ENCODE data around the gene F2.
A peak's percentile ranks its signal among the peaks of the same experiment; 100 is the strongest.

Gene F2

GRCh38 chr11:46676436-46677158 lies 42.4 kb upstream of the F2 start:
- DNase-seq (ENCODE audit: insufficient read length, low spot score) (no peak), FAIRE-seq (no peak)
- TF ChIP-seq SPI1 (IDR thresholded peaks at IDR 0.05; ENCODE audit: low read depth, low read length), result no peak
- TF ChIP-seq POLR2A (IDR thresholded peaks at IDR 0.05; ENCODE audit: low read depth, low read length), result no peak; the same call in 1 of the 2 replicates
- no peak for TF ChIP-seq PAX5 (IDR thresholded peaks at IDR 0.05; ENCODE audit: insufficient read depth, low read length, severe bottlenecking)
- no peak for TF ChIP-seq POU2F2 (IDR thresholded peaks at IDR 0.05; ENCODE audit: low read depth, low read length)
- TF ChIP-seq POLR2AphosphoS5 (IDR thresholded peaks at IDR 0.05; ENCODE audit: low read depth, low read length), result no peak
- TF ChIP-seq TAF1 (IDR thresholded peaks at IDR 0.05; ENCODE audit: low read depth, low read length), result no peak

- TF ChIP-seq POU2F2 (IDR thresholded peaks at IDR 0.05; ENCODE audit: low read depth, low read length) (no peak), POLR2A (IDR thresholded peaks at IDR 0.05; ENCODE audit: low read depth, low read length) (0 out of 2 replicates have a peak, but pooled peaks have one; percentile 16)
- FAIRE-seq, result no peak
- no peak for DNase-seq (ENCODE audit: insufficient read length, low spot score)
These were observed 41.8 kb upstream of the F2 start for GRCh38 chr11:46677169-46677568.

- FAIRE-seq (no peak), DNase-seq (ENCODE audit: insufficient read length, low spot score) (no peak)
- TF ChIP-seq POLR2A (IDR thresholded peaks at IDR 0.05; ENCODE audit: low read depth, low read length) (no peak), TAF1 (IDR thresholded peaks at IDR 0.05; ENCODE audit: low read depth, low read length) (no peak)
These were observed 40.8 kb upstream of the F2 start for GRCh38 chr11:46677991-46678740.

- no peak for FAIRE-seq
- DNase-seq (ENCODE audit: insufficient read length, low spot score), result no peak
- TF ChIP-seq PAX5 (IDR thresholded peaks at IDR 0.05; ENCODE audit: insufficient read depth, low read length, severe bottlenecking) (no peak), POU2F2 (IDR thresholded peaks at IDR 0.05; ENCODE audit: low read depth, low read length) (no peak), POLR2A (IDR thresholded peaks at IDR 0.05; ENCODE audit: low read depth, low read length) (no peak), TAF1 (IDR thresholded peaks at IDR 0.05; ENCODE audit: low read depth, low read length) (no peak), SPI1 (IDR thresholded peaks at IDR 0.05; ENCODE audit: low read depth, low read length) (no peak), POLR2AphosphoS5 (IDR thresholded peaks at IDR 0.05; ENCODE audit: low read depth, low read length) (no peak)
These were observed 40.3 kb upstream of the F2 start for GRCh38 chr11:46678741-46679130.

GRCh38 chr11:46679241-46680163 lies 39.5 kb upstream of the F2 start:
- DNase-seq (ENCODE audit: insufficient read length, low spot score) (no peak), FAIRE-seq (no peak)
- TF ChIP-seq PAX5 (IDR thresholded peaks at IDR 0.05; ENCODE audit: insufficient read depth, low read length, severe bottlenecking), result no peak
- no peak for TF ChIP-seq POU2F2 (IDR thresholded peaks at IDR 0.05; ENCODE audit: low read depth, low read length)

- no peak for FAIRE-seq
These were observed 38.8 kb upstream of the F2 start for GRCh38 chr11:46680164-46680760.

GRCh38 chr11:46680815-46681214 lies 38.2 kb upstream of the F2 start:
- FAIRE-seq, result no peak
- DNase-seq (ENCODE audit: insufficient read length, low spot score), result no peak
- no peak for TF ChIP-seq POLR2AphosphoS5 (IDR thresholded peaks at IDR 0.05; ENCODE audit: low read depth, low read length)
- no peak for TF ChIP-seq SPI1 (IDR thresholded peaks at IDR 0.05; ENCODE audit: low read depth, low read length)
- TF ChIP-seq TAF1 (IDR thresholded peaks at IDR 0.05; ENCODE audit: low read depth, low read length), result no peak
- TF ChIP-seq PAX5 (IDR thresholded peaks at IDR 0.05; ENCODE audit: insufficient read depth, low read length, severe bottlenecking), result no peak
- TF ChIP-seq POLR2A (IDR thresholded peaks at IDR 0.05; ENCODE audit: low read depth, low read length), result no peak
- TF ChIP-seq POU2F2 (IDR thresholded peaks at IDR 0.05; ENCODE audit: low read depth, low read length), result no peak

More at GRCh38 chr11:46680164-46680760, 38.8 kb upstream of the F2 start:
- no peak for DNase-seq (ENCODE audit: insufficient read length, low spot score)
- no peak for TF ChIP-seq POLR2A (IDR thresholded peaks at IDR 0.05; ENCODE audit: low read depth, low read length)
- no peak for TF ChIP-seq POLR2AphosphoS5 (IDR thresholded peaks at IDR 0.05; ENCODE audit: low read depth, low read length)
- TF ChIP-seq POU2F2 (IDR thresholded peaks at IDR 0.05; ENCODE audit: low read depth, low read length), result no peak
- no peak for TF ChIP-seq TAF1 (IDR thresholded peaks at IDR 0.05; ENCODE audit: low read depth, low read length)
- TF ChIP-seq PAX5 (IDR thresholded peaks at IDR 0.05; ENCODE audit: insufficient read depth, low read length, severe bottlenecking), result no peak
- TF ChIP-seq SPI1 (IDR thresholded peaks at IDR 0.05; ENCODE audit: low read depth, low read length), result no peak

GRCh38 chr11:46681814-46682213 lies 37.2 kb upstream of the F2 start:
- FAIRE-seq (no peak), DNase-seq (ENCODE audit: insufficient read length, low spot score) (no peak)
- TF ChIP-seq TAF1 (IDR thresholded peaks at IDR 0.05; ENCODE audit: low read depth, low read length) (no peak), POLR2A (IDR thresholded peaks at IDR 0.05; ENCODE audit: low read depth, low read length) (no peak), POLR2AphosphoS5 (IDR thresholded peaks at IDR 0.05; ENCODE audit: low read depth, low read length) (no peak), SPI1 (IDR thresholded peaks at IDR 0.05; ENCODE audit: low read depth, low read length) (no peak), PAX5 (IDR thresholded peaks at IDR 0.05; ENCODE audit: insufficient read depth, low read length, severe bottlenecking) (no peak), POU2F2 (IDR thresholded peaks at IDR 0.05; ENCODE audit: low read depth, low read length) (no peak)
